Stimulated activated CD4-positive, alpha-beta T cell treated with anti-CD3 and anti-CD28 coated beads, Interleukin-2, amount 100 ng/mL, for 24 hours (primary cell): ENCODE results near the gene UGT1A9.
"Not testable (repeated sequence)": the region's sequence is repeated elsewhere in the genome, so short reads cannot be mapped to it uniquely, and the experiment has no call there.

ENCODE experiments used
- DNase-seq, 2 donors: peaks; one replicate each; pipeline ENCODE4 v3.0.0-alpha.2; 2020

UGT1A9 gene

DNA sequence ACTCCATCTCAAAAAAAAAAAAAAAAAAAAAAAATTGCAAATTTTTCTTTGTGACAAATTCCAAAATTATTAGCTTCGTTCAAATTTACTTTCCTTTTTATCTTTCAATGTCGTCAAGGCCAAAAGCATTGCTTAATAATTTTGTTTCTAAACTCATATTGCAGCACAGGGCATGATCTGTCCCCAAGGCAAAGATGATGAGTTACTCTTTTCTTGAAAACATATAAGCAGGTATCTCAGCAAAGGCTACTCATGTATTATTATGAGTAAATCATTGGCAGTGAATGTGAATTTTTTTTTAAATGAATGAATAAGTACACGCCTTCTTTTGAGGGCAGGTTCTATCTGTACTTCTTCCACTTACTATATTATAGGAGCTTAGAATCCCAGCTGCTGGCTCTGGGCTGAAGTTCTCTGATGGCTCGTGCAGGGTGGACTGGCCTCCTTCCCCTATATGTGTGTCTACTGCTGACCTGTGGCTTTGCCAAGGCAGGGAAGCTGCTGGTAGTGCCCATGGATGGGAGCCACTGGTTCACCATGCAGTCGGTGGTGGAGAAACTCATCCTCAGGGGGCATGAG is 9.9 kb downstream of the UGT1A9 start, which contains the start of gene UGT1A7:
UGT1A7 (plus strand) TSS at position 381 of the 579 bp plus-strand sequence; CDS start at position 418, 37 bp downstream.
- DNase-seq = no peak

DNA sequence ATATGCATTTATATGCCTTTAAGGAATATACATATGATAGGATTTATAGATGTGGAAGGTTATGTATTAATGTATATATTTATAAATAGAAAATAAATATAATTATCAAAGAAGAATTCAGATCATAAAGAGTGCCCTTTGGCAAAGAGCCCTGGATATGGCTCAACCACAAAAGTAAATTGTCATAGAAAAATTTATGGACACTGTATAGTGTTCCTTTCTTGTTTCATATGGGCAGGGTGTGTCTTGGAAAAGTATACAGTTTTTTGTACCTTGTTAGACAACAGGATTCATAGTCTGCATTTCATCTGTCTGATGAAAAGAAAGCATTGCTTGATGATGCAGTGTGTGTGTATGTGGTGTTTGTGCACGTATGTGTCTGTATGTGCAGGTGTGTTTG is 12.9 kb downstream of the UGT1A9 start:
- no peak for DNase-seq

DNA sequence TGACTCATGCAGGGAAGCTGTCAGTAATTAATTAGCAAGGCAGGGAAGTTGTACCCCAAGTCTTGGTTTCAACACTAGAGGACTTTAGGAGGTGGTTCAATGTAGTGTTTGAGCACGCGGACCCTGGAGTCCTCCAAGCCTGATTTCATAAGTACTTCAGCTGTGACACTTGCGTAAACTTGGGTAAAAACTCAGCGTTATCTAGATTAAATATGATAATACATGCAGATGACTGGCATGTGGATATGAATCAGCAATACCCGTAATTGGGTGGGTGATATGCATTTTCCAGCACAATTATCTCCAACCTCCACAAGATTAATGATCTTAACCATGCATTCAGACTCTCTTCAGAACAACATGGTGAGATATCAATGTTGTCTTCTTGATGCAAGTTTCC is 15.2 kb downstream of the UGT1A9 start:
- no peak for DNase-seq

DNA sequence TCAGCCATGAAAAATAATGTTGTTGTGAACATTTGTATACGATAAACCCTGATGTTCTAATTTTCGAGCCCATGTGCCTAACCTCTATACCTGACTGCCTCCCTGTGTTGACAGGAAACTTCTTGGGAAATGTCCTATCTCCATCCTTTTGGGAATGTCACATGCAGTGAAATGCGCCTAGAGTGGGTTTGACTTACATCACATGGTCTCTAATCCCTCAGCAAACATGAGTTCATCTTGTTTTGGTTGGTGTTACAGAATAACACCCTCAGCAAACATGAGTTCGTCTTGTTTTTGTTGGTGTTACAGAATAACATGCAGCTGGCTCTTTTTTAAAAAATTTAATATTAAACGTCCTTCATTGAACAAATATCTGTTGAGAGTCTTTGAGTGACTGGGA is 16.6 kb downstream of the UGT1A9 start:
- DNase-seq = no peak

DNA sequence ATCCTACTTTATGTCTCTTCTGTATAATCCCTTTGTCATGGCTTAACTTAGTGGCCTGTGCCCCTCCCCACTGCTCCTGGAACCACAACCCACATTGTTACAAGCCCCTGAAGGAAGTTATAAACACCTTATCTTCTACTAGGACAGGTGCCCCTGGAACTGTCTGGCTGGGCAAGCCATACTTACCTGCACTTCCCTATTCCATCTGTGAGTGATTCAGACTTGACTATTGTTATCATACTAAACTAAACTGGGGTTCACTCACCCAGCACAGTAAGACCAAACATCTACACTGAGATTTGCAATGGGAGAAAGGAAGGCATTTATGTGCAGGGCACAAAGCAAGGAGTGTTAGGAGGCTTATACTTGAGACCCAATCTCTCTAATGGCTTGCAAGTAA is 17.3 kb downstream of the UGT1A9 start:
- DNase-seq = no peak

DNA sequence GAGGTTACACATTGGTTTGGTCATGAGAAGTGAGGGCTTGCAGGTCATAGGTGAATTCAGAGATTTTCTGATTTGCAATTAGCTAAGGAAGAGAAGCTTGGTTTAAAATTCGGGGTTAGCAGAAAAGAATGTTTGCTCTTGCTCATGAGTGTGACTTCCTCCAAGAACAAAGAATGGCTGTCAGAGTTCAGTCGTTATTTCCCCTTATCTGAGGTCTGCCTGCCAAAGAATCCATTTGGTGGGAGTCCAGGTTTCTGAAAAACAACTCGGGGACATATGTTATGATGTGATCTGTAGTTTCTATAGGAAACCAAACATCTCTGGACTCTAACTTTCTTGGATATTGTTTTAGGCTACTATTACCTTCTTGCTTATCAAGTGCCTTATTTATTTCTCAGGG is 17.8 kb downstream of the UGT1A9 start:
- no peak for DNase-seq

DNA sequence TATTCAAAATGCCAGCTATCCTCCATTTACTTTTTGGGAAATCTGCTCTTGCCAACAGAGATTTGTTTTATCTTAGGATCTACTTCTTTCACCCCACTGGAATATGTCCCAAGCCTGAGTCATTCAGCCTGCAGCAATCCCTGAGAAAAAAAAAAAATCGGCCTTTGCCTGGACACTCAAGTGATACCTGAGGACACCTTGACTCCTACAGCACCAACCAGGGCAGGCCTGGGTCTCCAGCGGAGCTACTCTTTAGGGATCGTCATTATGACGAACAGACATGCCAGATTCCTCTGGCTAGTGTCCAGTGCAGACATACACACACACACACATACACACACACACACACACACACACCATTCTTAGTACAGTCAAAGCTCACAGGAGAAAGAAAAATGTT is 18.7 kb downstream of the UGT1A9 start:
- DNase-seq = no peak

DNA sequence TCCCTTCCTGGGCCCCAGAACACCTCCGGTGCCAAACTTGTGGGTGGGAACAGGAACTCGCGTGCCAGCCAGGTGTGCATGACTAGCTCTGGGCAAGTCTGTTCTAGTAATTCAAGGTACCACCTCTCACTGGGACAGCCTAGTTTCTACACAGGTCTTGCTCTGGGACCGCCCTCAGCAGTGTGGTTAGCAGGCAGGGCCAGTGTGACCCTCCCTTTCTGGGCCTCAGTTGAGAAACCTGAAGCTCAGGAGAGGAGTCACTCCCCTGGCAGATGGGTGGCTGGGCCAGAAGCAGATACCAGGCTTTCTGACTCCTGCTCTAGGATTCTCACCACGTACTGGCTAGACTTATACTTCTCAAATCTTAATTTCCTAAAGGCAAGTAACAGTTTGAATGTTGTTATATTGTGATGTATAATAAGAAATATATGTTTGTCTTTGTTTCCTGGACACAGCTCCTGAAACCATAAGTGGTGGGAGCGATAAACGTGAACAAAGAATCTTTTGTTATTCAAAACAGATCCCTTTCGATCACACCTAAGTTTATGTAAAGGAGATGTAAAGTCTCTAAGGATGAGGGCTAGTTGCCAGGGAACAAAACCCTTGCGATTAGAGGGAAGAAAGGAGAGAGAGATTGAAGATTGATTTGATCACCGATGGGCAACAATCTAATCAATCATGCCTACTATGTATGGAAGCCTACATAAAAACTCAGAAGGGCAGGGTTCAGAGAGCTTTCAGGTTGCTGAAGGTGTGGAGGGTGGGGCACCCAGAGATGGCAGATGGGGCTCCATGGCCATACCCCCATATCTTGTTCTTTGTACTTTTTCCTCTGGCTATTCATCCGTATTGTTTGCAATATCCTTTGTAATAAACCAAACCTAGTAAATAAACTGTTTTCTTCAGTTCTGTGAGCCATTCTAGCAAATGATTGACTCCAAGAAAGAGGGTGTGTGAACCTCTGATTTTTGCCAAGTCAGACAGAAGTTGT is 20.0 kb downstream of the UGT1A9 start:
- DNase-seq = no peak

DNA sequence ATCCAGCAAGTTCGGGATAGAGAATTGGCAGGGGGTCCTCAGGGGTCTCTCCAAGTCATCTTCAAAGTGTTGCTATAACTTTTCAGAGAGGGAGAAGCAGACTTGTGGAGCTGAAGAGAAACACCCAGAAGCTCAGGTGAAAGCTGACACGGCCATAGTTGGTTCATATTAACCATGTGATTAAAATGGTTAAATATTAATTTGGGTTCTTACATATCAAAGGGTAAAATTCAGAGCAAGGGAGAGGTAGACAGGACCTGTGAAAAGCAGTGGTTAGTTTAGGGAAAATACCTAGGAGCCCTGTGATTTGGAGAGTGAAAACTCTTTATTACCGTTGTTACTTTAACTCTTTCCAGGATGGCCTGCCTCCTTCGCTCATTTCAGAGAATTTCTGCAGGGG is 20.9 kb downstream of the UGT1A9 start, which contains the start of gene UGT1A6:
UGT1A6 (plus strand) TSS at position 243 of the 400 bp plus-strand sequence; CDS start at position 358, 115 bp downstream.
- DNase-seq = no peak

DNA sequence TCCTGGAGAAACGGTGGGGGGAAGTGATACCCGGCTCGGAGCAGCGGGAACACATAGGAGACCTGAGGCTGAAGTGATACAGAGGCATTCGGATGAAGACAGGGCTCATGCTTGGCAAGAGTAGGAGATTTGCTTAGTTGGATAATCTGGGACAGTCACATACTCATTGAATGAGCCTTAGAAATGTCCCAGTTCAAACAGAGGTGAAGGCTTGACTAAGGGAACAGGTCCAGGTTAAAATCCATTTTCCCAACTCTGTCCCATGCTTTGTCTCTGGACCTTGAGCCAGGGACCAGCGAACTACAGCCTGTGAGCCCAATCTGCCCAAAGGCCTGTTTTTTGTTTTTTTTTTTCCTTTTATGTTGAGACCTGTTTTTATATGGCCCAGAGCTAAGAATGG is 22.3 kb downstream of the UGT1A9 start:
- DNase-seq = no peak

DNA sequence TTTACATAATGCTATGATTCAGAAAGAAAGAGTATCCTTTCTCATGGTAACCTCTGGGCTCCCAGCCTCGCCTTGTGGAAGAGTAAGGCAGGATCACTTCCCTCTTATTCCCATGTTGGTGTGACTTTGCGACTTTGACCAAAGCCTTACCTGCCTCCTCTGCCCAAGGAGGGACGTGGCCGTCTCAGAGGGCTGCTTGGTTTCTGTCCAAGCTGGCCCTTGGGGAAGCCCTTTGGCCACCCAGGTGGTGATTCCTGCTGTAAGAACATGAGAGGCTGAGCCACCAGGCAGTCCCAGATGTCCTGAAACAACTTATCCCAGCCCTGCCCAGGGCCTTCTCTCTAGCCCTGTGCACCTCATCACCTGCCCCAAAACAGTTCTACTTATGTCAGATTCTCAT is 27.0 kb downstream of the UGT1A9 start:
- DNase-seq = no peak

DNA sequence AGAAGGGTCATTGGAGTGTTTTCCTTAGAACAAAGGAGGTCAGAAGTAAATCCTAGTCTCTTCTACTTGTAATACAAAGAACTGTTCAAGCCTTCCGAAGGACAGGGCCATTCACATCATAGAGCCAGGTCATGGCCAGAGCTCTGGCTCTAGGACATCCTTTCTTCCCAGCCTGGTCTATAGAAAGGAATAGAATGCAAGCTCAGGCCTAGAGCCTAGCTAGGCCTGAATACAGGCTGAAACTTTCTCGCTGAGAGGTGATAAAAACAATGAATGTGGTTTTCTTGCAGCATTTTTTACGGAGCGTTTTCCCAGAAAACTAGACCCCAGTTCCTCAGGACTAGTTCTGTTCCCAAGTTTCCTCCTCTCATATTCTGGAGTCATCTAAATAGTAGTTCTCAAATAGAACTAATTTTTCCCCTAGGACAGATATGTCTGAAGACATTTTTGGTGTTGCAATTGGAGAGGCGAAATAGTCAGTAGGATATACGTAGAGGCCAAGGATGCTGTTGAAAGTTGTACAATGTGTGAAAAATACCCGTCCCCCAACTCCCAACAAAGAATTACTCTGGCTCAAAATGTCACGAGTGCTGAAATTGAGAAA is 27.8 kb downstream of the UGT1A9 start:
- no peak for DNase-seq

DNA sequence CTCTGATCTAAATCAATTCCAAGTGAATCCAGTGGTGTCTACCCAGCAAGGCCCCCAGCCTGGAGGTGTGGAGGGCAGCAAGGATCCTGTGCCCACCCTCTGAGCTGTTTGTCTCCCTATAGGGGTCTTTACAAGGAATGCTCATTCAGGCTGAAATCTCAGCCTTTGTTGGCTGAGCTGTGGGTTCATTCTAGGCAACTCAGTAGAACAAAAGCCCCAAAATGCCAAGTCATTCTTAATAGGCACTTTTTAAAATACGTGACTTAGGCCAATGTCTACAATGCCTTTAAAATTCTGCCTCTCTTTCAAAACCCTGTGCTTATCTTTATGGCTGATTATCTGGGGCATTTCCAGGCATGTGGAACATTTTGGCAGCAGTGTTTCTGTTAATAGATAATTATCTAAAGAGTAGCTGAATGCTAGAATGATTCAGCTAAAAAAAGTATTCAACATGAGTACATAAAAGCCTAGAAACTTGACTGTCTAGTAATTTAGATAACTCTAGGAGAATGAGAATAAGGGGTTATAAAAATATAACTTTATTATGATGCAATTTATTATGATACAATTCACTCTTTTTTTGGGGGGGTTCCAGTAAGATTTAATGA is 28.4 kb downstream of the UGT1A9 start:
- DNase-seq = no peak

DNA sequence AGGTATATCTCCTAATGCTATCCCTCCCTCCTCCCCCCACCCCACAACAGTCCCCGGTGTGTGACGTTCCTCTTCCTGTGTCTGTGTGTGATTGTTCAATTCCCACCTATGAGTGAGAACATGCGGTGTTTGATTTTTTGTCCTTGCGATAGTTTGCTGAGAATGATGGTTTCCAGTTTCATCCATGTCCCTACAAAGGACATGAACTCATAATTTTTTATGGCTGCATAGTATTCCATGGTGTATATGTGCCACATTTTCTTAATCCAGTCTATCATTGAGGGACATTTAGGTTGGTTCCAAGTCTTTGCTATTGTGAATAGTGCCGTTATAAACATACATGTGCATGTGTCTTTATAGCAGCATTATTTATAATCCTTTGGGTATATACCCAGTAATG is 29.1 kb downstream of the UGT1A9 start:
- not testable (repeated sequence) for DNase-seq

DNA sequence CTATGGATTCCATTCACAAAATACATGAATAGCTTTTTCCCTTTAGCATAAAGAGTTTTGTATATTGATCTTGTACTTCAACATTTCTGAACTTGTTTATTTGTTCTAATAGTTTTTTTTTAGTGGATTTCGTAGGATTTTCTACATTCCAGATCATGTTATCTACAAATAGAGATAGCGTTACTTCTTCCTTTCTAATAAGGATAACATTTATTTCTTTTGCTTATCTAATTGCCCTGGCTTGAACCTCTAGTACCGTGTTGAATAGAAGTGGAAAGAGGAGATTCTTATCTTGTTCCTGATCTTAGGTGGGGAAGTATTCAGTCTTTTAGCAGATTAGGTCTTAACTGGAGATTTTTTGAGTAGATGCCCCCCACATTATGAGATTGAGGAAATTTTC is 30.5 kb downstream of the UGT1A9 start:
- no peak for DNase-seq

DNA sequence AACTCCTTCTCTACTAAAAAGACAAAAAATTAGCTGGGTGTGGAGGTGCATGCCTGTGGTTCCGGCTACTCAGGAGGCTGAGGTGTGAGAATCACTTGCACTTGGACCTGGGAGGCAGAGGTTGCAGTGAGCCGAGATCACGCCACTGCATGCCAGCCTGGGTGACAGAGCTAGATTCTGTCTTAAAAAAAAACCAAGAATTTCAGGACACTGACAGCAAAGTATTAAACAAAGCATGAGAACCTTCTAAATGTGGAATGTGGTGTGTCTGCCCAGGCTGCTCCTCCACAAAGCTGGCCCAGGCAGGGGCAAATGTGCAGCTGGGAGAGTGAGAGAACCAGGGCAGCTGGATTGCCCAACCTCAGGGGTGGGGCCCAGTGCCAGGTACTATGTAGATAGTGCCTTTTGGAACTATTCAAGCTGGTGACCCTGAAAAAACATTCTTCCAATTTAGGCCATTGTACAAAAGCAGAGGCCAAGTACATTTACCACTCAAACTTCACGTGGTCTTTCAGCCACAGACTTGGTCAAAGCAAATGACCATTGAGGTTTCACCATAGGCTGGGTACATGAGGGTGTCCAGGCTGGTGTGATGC is 34.3 kb downstream of the UGT1A9 start:
- no peak for DNase-seq

DNA sequence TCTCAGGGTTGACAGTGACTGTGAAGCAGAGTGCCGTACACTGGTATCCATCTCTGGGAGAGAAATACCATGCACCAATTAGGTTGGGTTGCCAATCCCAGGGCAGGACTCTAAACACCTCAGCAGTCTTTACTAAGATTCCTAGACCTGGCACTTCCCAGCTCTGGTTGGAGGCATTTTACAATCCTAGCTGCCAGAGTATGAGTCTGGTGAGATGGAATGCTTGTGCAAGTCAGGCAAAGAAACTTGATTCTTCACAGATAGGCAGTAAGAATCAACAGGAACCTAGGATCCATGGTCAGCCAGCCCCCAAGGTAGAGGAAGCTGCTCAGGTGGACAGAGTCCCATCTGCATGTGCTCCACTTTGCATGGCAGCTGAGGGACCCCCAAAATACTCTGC is 35.0 kb downstream of the UGT1A9 start:
- DNase-seq = no peak

DNA sequence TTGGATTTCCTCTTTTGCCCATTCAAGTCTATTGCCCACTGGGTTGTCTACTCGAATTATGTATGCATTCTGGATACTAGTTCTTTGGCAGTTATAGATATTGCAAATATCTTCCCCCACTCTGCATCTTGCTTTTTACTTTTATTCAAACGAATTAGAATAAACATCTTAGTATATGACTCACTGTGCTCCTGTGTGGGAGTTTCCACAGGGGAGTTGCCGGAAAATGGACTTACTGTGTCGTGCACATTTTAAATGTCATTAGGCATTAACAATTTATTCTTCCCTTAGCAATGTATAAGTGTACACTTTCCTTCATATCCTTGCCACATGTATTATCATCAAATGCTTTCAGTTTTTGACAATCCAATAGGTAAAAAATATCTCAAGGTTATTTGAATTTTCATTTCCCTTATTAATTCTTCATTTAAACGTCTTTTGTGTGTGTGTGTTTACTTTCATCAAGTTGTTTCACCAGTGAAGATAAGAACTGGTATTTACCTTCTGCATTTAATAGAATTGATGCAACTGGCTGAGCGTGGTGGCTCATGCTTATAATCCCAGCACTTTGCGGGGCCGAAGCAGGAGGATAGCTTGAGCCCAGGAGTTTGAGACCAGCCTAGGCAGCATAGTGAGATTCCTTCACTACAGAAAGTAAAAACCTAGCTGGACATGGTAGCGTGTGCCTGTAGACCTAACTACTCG is 36.4 kb downstream of the UGT1A9 start:
- no peak for DNase-seq

DNA sequence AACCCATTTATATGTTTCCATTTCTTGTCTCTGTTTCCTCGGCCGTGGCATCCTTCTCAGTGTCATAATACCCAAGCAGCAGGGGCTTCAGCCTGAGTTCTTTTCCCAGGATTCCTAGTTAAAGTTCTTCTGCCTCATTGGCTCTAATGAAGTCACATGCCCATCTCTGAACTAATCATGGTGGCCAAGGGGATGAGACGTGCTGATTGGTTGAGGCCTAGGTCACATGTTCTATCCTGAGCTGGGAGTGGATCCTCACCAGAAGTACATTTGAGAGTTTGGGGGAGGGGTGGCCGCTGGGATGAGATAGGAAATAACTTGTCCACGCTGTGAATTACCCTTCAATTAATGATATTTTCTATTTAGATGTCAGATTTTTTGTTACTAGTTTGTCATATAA is 37.2 kb downstream of the UGT1A9 start:
- DNase-seq = no peak

DNA sequence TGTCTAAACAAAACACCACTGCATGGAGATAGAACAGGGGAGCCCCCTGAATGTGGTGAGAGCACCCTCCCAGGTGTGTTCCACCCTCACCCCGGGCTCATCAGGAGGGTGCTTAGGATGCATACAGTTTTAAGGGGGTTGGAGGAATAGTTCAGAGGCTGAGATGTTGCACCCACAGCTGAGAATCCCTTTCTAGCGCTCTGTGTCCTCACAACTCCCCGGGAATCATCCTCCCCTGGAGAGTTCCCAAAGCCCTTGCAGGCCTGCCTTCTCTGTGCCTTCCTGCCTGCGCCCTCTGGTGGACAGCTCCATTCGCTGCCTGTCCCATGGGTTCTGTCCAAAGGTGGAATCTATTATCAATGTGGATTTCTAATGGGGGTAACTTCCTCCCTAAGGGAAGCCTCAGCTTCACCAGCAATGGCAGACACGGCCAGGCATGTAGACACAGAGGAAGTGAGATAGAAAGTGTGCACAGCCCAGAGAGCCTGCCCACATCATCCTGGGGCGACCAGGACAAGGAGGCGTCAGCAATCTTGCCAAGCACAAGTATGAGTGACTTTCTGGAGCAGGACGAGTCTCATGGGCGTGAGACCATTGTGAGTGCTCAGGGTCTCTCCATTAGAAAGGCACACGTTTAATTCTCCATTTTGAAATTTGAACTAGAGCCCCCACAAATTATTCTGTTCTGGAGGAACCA is 39.8 kb downstream of the UGT1A9 start:
- DNase-seq = peak; percentile 73 to 81

DNA sequence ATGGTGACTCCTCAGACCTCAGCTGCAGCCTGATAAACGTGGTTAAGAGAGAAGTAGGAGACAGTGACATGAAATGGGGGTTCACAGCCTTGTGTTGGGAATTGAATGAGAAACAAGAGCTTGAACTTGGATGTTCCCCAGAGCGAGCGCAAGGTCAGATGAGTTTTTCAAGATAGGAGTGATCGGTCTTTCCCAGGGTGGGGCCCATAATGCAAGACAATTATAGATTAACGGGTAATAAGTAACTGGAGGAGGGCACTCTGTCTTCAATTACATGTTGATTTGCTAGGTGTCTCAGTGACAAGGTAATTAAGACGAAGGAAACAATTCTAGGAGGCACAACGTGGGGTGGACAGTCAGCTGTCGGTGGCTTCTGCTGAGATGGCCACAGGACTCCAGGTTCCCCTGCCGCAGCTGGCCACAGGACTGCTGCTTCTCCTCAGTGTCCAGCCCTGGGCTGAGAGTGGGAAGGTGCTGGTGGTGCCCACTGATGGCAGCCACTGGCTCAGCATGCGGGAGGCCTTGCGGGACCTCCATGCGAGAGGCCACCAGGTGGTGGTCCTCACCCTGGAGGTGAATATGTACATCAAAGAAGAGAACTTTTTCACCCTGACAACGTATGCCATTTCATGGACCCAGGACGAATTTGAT is 41.0 kb downstream of the UGT1A9 start, which contains the start of gene UGT1A5:
UGT1A5 (plus strand) TSS at position 297 of the 651 bp plus-strand sequence; CDS start at position 382, 85 bp downstream.
- no peak for DNase-seq
